ENCODE measurements around the gene P4HB.

DNA sequence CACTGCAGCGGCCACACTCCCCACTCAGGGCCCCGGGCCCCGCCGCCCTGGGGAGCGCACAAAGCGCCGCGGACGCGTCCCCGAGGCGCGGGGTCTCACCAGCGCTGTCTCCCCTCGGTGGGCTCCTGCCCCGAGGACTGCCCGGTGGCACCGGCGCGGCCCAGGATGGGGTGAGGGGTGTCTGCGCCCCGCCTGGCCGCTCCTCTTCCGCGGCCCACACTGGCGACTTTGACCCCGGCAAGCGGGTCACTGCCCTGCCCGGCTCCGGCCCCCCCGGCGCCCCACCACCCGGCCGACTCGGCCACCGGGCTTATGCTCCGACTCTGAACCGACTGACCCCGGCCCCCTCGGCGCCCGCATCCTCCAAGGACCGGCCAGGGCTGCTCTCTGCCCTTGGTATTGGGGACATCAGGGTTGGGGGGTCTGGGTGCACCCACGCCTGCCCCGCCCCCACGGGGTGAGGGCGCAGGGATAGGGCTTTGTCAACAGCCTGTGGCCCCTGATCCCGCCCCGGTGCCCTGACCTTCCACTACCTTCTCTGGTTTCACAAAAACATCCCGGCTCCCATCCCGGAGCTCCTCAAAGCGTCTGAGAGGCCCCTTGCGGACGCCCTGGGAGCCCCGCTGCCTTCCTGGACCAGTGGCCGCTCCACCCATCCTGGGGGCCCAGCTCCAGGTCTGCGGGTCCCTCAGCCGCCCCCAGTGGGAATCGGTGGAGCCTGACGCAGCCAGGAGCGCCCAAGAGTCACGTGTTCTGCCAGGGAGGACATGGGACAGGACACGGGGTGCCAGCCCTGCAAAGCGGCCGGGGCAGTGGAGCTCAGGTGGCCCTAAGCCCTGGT, 55.6 kb downstream of the P4HB start:
- TF ChIP-seq, protein P1, sequence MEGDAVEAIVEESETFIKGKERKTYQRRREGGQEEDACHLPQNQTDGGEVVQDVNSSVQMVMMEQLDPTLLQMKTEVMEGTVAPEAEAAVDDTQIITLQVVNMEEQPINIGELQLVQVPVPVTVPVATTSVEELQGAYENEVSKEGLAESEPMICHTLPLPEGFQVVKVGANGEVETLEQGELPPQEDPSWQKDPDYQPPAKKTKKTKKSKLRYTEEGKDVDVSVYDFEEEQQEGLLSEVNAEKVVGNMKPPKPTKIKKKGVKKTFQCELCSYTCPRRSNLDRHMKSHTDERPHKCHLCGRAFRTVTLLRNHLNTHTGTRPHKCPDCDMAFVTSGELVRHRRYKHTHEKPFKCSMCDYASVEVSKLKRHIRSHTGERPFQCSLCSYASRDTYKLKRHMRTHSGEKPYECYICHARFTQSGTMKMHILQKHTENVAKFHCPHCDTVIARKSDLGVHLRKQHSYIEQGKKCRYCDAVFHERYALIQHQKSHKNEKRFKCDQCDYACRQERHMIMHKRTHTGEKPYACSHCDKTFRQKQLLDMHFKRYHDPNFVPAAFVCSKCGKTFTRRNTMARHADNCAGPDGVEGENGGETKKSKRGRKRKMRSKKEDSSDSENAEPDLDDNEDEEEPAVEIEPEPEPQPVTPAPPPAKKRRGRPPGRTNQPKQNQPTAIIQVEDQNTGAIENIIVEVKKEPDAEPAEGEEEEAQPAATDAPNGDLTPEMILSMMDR (conservative IDR thresholded peaks at IDR 0.05; ENCODE audit: low read length): no peak
- no peak for TF ChIP-seq EZH2phosphoT487 (IDR thresholded peaks at IDR 0.05; ENCODE audit: borderline replicate concordance, low read depth, low read length)

Data from OCI-LY7 (cell line).